OCI-LY7 (cell line): ENCODE results near the gene SERINC5. TPM values are rescaled to one million over a fixed set of nuclear protein-coding genes. Genes with fewer than 3 reads are reported as not detected.

ENCODE experiments used
- BruUV-seq: library from RNA; stranded (reverse); fragments of 400-500 nt; replicated peaks from 2 replicates; lab custom pipeline; 2021; lab: Mats Ljungman, UMichigan
- CTCF ChIA-PET: fragments of 300-600 bp; sonication (Branson Sonifier 250); formaldehyde crosslinking; loops from one replicate; lab custom pipeline; 2022; ENCODE audit warnings: antibody characterized with exemption; ENCODE audit not compliant: unreplicated experiment; lab: Charles Lee
- POLR2A ChIA-PET: fragments of 300-600 bp; sonication (Branson Sonifier 250); formaldehyde crosslinking; loops from one replicate; lab custom pipeline; 2022; ENCODE audit warnings: antibody characterized with exemption; lab: Charles Lee
- DNase-seq: peaks from one replicate; pipeline ENCODE4 v3.0.0-alpha.2; 2015; ENCODE audit warnings: low spot score
- H2AFZ ChIP-seq: fragments of 200-600 bp; sonication (generic), shearing (Covaris generic); 2 replicates; pipeline ENCODE4 v1.6.1; 2014; ENCODE audit warnings: mild to moderate bottlenecking, antibody characterized with exemption, low read length, moderate library complexity
- H3K27ac ChIP-seq: fragments of 200-600 bp; sonication (generic); 2 replicates; pipeline ENCODE4 v1.5.1; 2014; ENCODE audit warnings: mixed run types, low read depth, mild to moderate bottlenecking, moderate library complexity, low read length, inconsistent platforms; ENCODE audit not compliant: poor library complexity, severe bottlenecking
- H3K36me3 ChIP-seq: fragments of 200-600 bp; sonication (generic); 2 replicates; pipeline ENCODE4 v1.6.1; 2014; ENCODE audit warnings: mild to moderate bottlenecking, antibody characterized with exemption, low read length, moderate library complexity, mixed read lengths; ENCODE audit not compliant: insufficient read depth
- H3K4me1 ChIP-seq: fragments of 200-600 bp; sonication (generic); 2 replicates; pipeline ENCODE4 v1.5.1; 2014; ENCODE audit warnings: mild to moderate bottlenecking, low read length; ENCODE audit not compliant: insufficient read depth, poor library complexity, severe bottlenecking
- H3K4me2 ChIP-seq: fragments of 200-600 bp; sonication (generic); 2 replicates; pipeline ENCODE4 v1.6.1; 2014; ENCODE audit warnings: mild to moderate bottlenecking, low read length
- H3K4me3 ChIP-seq: fragments of 200-600 bp; sonication (generic); 2 replicates; pipeline ENCODE4 v1.5.1; 2014; ENCODE audit warnings: mild to moderate bottlenecking, low read depth, low read length; ENCODE audit not compliant: poor library complexity, severe bottlenecking
- H3K79me2 ChIP-seq: fragments of 200-600 bp; sonication (generic); 2 replicates; pipeline ENCODE4 v1.6.1; 2016; ENCODE audit warnings: low read depth, mild to moderate bottlenecking, low read length, moderate library complexity, mixed read lengths; ENCODE audit not compliant: insufficient read depth
- H3K9me2 ChIP-seq: fragments of 200-600 bp; sonication (generic); 2 replicates; pipeline ENCODE4 v1.6.1; 2016; ENCODE audit warnings: mild to moderate bottlenecking, low read length, mixed read lengths; ENCODE audit not compliant: insufficient read depth
- H3K9me3 ChIP-seq: fragments of 200-600 bp; sonication (generic); 2 replicates; pipeline ENCODE4 v1.6.1; 2014; ENCODE audit warnings: mild to moderate bottlenecking, mixed run types, low read length, mixed read lengths
- H4K20me1 ChIP-seq: fragments of 200-600 bp; sonication (generic); 2 replicates; pipeline ENCODE4 v1.6.1; 2014; ENCODE audit warnings: mild to moderate bottlenecking, antibody characterized with exemption, low read length, moderate library complexity, mixed read lengths; ENCODE audit not compliant: insufficient read depth
- CTCF ChIP-seq: fragments of 200-600 bp; sonication (generic); conservative IDR thresholded peaks from 2 replicates; pipeline ENCODE4 v1.5.1; 2014; ENCODE audit warnings: mild to moderate bottlenecking, antibody characterized with exemption, low read length, moderate library complexity, mixed read lengths
- EZH2phosphoT487 ChIP-seq: fragments of 200-600 bp; sonication (generic); IDR thresholded peaks from 2 replicates; pipeline ENCODE4 v1.6.1; 2018; ENCODE audit warnings: low read depth, borderline replicate concordance, mild to moderate bottlenecking, mixed run types, antibody characterized with exemption, low read length, moderate library complexity, mixed read lengths
- intact Hi-C: fragments of 100-400 bp; cut with micrococcal nuclease; formaldehyde crosslinking; loops from one replicate; pipeline ENCODE4 v1.10.0; 2022; ENCODE audit not compliant: unreplicated experiment
- total RNA-seq, 2 experiments: library from RNA; depleted of rRNA in 1 of 2; stranded (reverse); fragments of >200 nt in 1 of 2; shearing (Covaris generic) in 1 of 2; gene quantifications; 2 replicates each; pipeline ENCODE4 v1.2.3, GENCODE V29; 2014 to 2022

Gene SERINC5
- total RNA-seq, 2 experiments from 2014 or later, result 31.2 to 87.9 TPM

- POLR2A ChIA-PET, result interaction anchor here (1.0 kb wide), 1 partner anchor 31 kb away, joined by 3 read pairs; no protein-coding TSS in a partner anchor
- intact Hi-C loops, result no loop called here
- Histone ChIP-seq H3K36me3 (peaks cover 81% of the 10 kb centered on the region), H3K9me2 (no peaks in the 10 kb centered on the region), H3K79me2 (peaks cover 41% of the 10 kb centered on the region), H3K4me1 (peaks cover 24% of the 10 kb centered on the region), H3K4me3 (no peak overlapping the region), H3K27ac (no peak overlapping the region), H4K20me1 (no peaks in the 10 kb centered on the region), H2AFZ (no peak overlapping the region), H3K4me2 (no peak overlapping the region), H3K9me3 (no peaks in the 10 kb centered on the region)
- DNase-seq, result no peak
- BruUV-seq, result no TSS peak
- CTCF ChIA-PET, result no interaction called here
- TF ChIP-seq CTCF (no peak), EZH2phosphoT487 (no peak)
Measured at GRCh38 chr5:80198920-80199319, 56.9 kb downstream of the SERINC5 start.

GRCh38 chr5:80198399-80198798 is 57.4 kb downstream of the SERINC5 start:
- BruUV-seq, result no TSS peak

More at GRCh38 chr5:80198399-80198798, 57.4 kb downstream of the SERINC5 start:
- H3K36me3 ChIP-seq, result peaks cover 76% of the 10 kb centered on the region
- no peak for TF ChIP-seq EZH2phosphoT487
- TF ChIP-seq CTCF, result no peak
- no peak for DNase-seq
- H4K20me1 ChIP-seq, result no peaks in the 10 kb centered on the region
- no peak overlapping the region for H3K4me2 ChIP-seq
- H3K4me3 ChIP-seq, result no peak overlapping the region
- H2AFZ ChIP-seq, result no peak overlapping the region
- peaks cover 41% of the 10 kb centered on the region for H3K79me2 ChIP-seq
- ChIA-PET CTCF (no interaction called here), POLR2A (no interaction called here)
- peaks cover 29% of the 10 kb centered on the region for H3K4me1 ChIP-seq
- H3K27ac ChIP-seq, result no peak overlapping the region
- H3K9me3 ChIP-seq, result no peaks in the 10 kb centered on the region
- intact Hi-C loops, result no loop called here
- H3K9me2 ChIP-seq, result no peaks in the 10 kb centered on the region
